Pancreas (tissue), 10 donors: ENCODE measurements around the gene CLIP4. TPM values are rescaled to one million over a fixed set of nuclear protein-coding genes. Genes with fewer than 3 reads are reported as not detected.
"Not testable (repeated sequence)": the region's sequence is repeated elsewhere in the genome, so short reads cannot be mapped to it uniquely, and the experiment has no call there.

Experiments used
- ATAC-seq, 4 donors: fragments of 200-7000 bp; cut with Tn5 transposase; one replicate each; pipeline versions ENCODE4 v1.8.0 to v1.9.1; 2020; ENCODE audit warnings: mild to moderate bottlenecking in 4 of 4, moderate library complexity in 4 of 4
- DNase-seq, 6 donors: peaks; one replicate each; pipeline ENCODE4 v3.0.0-alpha.2; 2020
- FAIRE-seq: peaks from 2 replicates; lab custom pipeline; 2012; peaks lifted over from hg19 to GRCh38; lab: Jason Lieb, UNC
- H3K27ac ChIP-seq, 4 donors: fragments of 200-600 bp; sonication (generic); 1 replicate in 3 of 4; 2 replicates in 1 of 4; pipeline versions ENCODE4 v1.5.0 to v1.8.0; 2020
- H3K27me3 ChIP-seq, 4 donors: fragments of 200-600 bp; one replicate each; pipeline ENCODE4 v1.8.0; 2021
- H3K36me3 ChIP-seq, 3 donors: fragments of 200-600 bp; sonication (generic) in 1 of 3; one replicate each; pipeline versions ENCODE4 v1.5.0 to v1.8.0; 2020 to 2021
- H3K4me1 ChIP-seq, 3 donors: fragments of 200-600 bp; one replicate each; pipeline ENCODE4 v1.8.0; 2021
- H3K4me3 ChIP-seq, 4 donors: fragments of 200-600 bp; sonication (generic) in 2 of 4; one replicate each; pipeline versions ENCODE4 v1.5.0 to v1.8.0; 2020 to 2021
- H3K9me3 ChIP-seq, 4 donors: fragments of 200-600 bp; one replicate each; pipeline ENCODE4 v1.8.0; 2021
- WGBS, 2 donors: extraction: QIAGEN DNeasy Blood & Tissue Kit; methylation state at CpG; one replicate each; pipeline ENCODE4 v1.1.7; 2013; 5-methylcytosine and 5-hydroxymethylcytosine counted together
- intact Hi-C, 3 donors: fragments of 100-400 bp; cut with DNase I; formaldehyde crosslinking; loops; one replicate each; pipeline versions ENCODE4 v1.11.1 to v1.14.2; 2022
- polyA plus RNA-seq, 2 donors: library from polyadenylated mRNA; stranded (reverse); fragments of 200-250 nt; gene quantifications; one replicate each; pipeline ENCODE4 v1.2.3, GENCODE V29; 2013
- total RNA-seq, 6 donors: library from RNA; stranded (reverse); fragmentation: NEBNext Ultra II Directional in 4 of 6; extraction: Animal tissue kit (Norgen Biotek cat#: 25700) in 4 of 6; gene quantifications; one replicate each; pipeline versions ENCODE4 v1.2.1 to v1.2.4, GENCODE V29; 2021 to 2023
- TF ChIP-seq, protein P1 (sequence below), 4 donors: fragments of 200-600 bp; sonication (generic) in 3 of 4; IDR thresholded peaks; one replicate each; pipeline versions ENCODE4 v1.5.0 to v1.8.0; 2021; ENCODE audit warnings: antibody characterized with exemption in 4 of 4
- donor health status: healthy with polysubstance abuse.
- donor health status: DM: no; HTN: no; CAD: no; lungs with moderate emphysema.
- donor health status: DM: no; HTN: no; CAD: no.
- donor health status: control.
- donor health status: control.
- donor health status: Bipolar disorder and iron deficiency.
- donor health status: DM: yes; HTN: yes; CAD: no.
- donor health status: DM: no; HTN: no; CAD: no.
- donor health status: DM: no; HTN: no; CAD: no.
- donor health status: DM: yes; HTN: yes; CAD: no.

CLIP4 gene
- total and polyA plus RNA-seq, 8 donors: 4.5 to 18.3 (median 7.0) TPM

DNA sequence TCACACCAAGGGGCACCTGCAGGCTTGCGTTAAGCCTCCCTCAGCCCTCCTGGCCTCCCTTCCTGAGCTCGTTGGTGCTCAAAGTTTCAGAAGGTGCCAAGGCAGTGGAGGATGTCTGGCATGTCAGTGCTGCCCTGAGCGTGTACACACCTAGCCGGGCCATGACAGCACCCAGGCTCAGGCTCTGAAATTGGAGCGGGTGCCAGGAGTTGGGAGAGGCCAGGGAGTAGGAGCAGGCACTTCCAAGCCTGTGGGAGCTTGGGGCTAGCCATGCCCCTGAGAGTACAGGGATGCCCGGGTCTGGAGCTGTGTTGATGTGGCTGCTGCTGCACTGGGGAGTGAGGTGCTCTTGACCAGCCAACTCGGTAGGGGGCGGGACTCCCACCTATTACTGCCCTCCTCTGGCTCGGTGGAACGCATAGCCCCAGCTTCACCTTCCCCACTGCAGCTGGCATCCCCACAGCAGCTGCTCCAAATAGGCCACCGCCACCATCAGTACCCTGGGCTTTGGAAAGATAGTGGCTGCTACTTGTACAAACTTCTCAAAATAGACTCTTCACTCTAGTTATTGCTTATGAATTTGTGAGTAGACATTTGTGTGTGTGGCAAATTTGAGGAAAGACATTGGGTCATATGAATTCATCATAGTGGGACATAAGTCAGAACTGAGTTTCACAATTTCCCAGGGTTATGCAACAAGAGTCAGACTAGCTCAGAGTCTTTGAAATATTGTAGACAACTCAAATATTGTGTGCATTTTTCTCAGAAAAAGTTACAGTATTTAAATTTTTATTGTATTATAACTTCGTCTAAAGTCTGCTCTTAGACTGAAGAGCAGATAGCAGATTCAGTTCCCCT, 34.1 kb upstream of the CLIP4 start:
- intact Hi-C loops: no loop called here
- Histone ChIP-seq H3K27me3 (no peaks in the 10 kb centered on the region), H3K4me1 (no peaks in the 10 kb centered on the region), H3K36me3 (no peaks in the 10 kb centered on the region), H3K27ac (no peak overlapping the region), H3K4me3 (no peak overlapping the region), H3K9me3 (no peaks in the 10 kb centered on the region)
- TF ChIP-seq, protein P1, sequence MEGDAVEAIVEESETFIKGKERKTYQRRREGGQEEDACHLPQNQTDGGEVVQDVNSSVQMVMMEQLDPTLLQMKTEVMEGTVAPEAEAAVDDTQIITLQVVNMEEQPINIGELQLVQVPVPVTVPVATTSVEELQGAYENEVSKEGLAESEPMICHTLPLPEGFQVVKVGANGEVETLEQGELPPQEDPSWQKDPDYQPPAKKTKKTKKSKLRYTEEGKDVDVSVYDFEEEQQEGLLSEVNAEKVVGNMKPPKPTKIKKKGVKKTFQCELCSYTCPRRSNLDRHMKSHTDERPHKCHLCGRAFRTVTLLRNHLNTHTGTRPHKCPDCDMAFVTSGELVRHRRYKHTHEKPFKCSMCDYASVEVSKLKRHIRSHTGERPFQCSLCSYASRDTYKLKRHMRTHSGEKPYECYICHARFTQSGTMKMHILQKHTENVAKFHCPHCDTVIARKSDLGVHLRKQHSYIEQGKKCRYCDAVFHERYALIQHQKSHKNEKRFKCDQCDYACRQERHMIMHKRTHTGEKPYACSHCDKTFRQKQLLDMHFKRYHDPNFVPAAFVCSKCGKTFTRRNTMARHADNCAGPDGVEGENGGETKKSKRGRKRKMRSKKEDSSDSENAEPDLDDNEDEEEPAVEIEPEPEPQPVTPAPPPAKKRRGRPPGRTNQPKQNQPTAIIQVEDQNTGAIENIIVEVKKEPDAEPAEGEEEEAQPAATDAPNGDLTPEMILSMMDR (IDR thresholded peaks at IDR 0.05): no peak
- WGBS, 2 donors: 77 to 80% methylated on average over 12 of the region's 12 CpGs
- no peak for DNase-seq
- peak in 1 of 4 donors; percentile 34 for ATAC-seq
- no peak for FAIRE-seq

DNA sequence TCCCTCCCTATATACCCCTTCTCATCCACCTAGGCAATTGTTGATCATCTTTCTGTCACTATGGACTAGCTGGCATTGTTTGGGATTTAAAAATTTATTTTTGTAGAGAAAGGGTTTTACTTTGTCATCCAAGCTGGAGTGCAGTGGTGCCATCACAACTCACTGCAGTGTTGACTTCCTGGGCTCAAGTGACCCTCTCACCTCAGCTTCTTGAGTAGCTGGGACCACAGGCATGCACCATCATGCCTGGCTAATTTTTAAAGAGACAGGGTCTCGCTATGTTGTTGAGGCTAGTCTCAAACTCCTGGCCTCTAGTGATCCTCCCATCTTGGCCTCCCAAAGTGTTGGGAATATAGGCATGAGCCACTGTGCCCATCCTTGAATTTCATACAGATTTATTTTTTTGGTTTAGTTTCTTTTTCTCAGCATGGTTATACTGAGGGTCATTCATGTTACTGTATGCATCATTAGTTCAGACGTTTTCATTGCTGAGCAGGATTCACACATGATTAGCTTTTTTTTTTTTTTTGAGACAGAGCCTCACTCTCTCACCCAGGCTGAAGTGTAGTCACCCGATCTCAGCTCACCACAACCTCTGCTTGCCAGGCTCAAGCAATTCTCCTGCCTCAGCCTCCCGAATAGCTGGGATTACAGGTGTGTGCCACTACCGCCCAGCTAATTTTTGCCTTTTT, 32.3 kb upstream of the CLIP4 start:
- DNase-seq: no peak
- ATAC-seq: no peak
- no peak for FAIRE-seq
- 74 to 79% methylated on average over 5 of the region's 5 CpGs for WGBS, 2 donors
- Histone ChIP-seq H3K27ac (no peak overlapping the region), H3K27me3 (no peaks in the 10 kb centered on the region), H3K4me3 (no peak overlapping the region), H3K9me3 (no peaks in the 10 kb centered on the region), H3K4me1 (no peaks in the 10 kb centered on the region), H3K36me3 (no peaks in the 10 kb centered on the region)
- TF ChIP-seq, protein P1 (IDR thresholded peaks at IDR 0.05): no peak
- intact Hi-C loops: no loop called here

DNA sequence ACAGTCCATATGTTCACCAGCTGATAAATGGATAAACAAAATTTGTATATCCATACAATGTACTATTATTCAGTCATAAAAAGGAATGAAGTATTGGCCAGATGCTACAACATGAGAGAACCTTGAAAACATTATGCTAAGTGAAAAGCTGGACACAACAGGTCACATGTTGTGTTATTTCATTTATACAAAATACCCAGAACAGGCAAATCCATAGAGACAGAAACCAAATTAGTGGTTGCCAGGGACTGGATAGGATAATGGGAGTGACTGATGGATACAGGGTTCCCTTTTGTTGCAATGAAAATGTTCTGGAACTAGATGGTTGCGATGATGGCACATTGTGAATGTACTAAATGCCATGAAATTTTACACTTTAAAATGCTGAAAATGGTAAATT, 30.7 kb upstream of the CLIP4 start:
- Histone ChIP-seq H3K36me3 (no peaks in the 10 kb centered on the region), H3K4me1 (no peaks in the 10 kb centered on the region), H3K27me3 (no peaks in the 10 kb centered on the region), H3K9me3 (no peaks in the 10 kb centered on the region), H3K27ac (no peak overlapping the region), H3K4me3 (no peak overlapping the region)
- intact Hi-C loops: no loop called here
- TF ChIP-seq, protein P1 (IDR thresholded peaks at IDR 0.05): no peak
- DNase-seq (no peak), ATAC-seq (no peak), FAIRE-seq (no peak)
- 97 to 98% methylated on average over 1 of the region's 1 CpG for WGBS, 2 donors

DNA sequence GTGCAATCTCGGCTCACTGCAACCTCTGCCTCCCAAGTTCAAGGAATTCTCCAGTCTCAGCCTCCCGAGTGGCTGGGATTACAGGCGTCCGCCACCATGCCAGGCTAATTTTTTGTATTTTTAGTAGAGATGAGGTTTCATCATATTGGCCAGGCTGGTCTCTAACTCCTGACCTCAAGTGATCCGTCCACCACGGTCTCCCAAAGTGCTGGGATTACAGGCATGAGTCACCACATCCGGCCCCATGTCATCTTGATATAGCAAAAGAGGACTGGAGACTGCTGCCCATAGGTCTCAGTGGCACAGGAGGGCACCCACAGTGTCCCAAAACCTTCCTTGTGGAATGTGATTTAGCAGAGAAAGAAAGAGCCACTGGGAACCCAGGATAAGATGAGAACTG, 24.9 kb upstream of the CLIP4 start:
- FAIRE-seq, ATAC-seq, H3K4me3 ChIP-seq, H3K27ac ChIP-seq, intact Hi-C loops, H3K36me3 ChIP-seq, H3K27me3 ChIP-seq, H3K9me3 ChIP-seq, H3K4me1 ChIP-seq, DNase-seq: not testable (repeated sequence)
- 78 to 83% methylated on average over 7 of the region's 7 CpGs for WGBS, 2 donors

DNA sequence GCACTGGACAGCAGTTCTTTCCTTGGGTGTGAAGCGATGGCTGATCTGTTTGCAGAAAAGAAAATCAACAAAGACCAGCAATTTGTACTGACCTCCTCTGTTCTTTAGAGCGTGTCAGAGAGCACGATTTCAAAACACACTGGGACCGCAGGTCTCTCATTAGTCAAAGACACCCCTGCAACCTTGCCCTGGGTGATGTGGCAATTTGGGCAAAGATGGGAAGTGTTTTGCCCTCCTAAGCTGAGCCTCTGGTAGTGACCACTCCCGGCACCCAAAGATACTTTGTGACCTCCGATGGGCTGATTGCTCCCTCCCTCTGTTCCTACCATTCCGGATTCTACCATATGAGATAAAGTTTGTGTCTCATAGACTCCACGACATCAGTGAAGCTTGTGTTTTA, 18.2 kb upstream of the CLIP4 start:
- no peaks in the 10 kb centered on the region for H3K9me3 ChIP-seq
- no peaks in the 10 kb centered on the region for H3K4me1 ChIP-seq
- no peak overlapping the region for H3K4me3 ChIP-seq
- no peak overlapping the region for H3K27ac ChIP-seq
- TF ChIP-seq, protein P1 (IDR thresholded peaks at IDR 0.05): no peak
- WGBS, 2 donors: 83 to 88% methylated on average over 8 of the region's 8 CpGs
- no peak for DNase-seq
- no peaks in the 10 kb centered on the region for H3K36me3 ChIP-seq
- no peak for ATAC-seq
- intact Hi-C loops: no loop called here
- FAIRE-seq: no peak
- no peaks in the 10 kb centered on the region for H3K27me3 ChIP-seq
